ENCODE data around the gene CUX1. TPM values are rescaled to one million over a fixed set of nuclear protein-coding genes. Genes with fewer than 3 reads are reported as not detected.

CUX1 gene
- total and polyA plus RNA-seq, 4 donors: 40.5 to 138 (median 69.1) TPM

- Histone ChIP-seq H3K4me3 (no peak overlapping the region), H3K9me3 (ENCODE audit: control insufficient read depth in 4 of 4, insufficient read depth in 3 of 4, low read length in 3 of 4) (no peaks in the 10 kb centered on the region), H3K27ac (ENCODE audit: low read depth in 1 of 2, low read length in 1 of 2) (no peak overlapping the region), H3K9ac (ENCODE audit: insufficient read depth in 1 of 2, low read length in 2 of 2) (no peak overlapping the region), H3K4me1 (ENCODE audit: control insufficient read depth in 5 of 5, insufficient read depth in 5 of 5, low read length in 5 of 5) (peaks cover 0 to 4% (median 0%) of the 10 kb centered on the region in 5 donors), H3K27me3 (ENCODE audit: control insufficient read depth in 3 of 3, insufficient read depth in 3 of 3, low read length in 2 of 3) (no peaks in the 10 kb centered on the region), H3K36me3 (ENCODE audit: control insufficient read depth in 4 of 4, insufficient read depth in 4 of 4, low read length in 4 of 4) (peaks cover 0 to 16% (median 9%) of the 10 kb centered on the region in 4 donors)
- 71 to 83% methylated on average over 7 of the region's 7 CpGs for WGBS, 2 donors
- no peak for DNase-seq
- no peak for TF ChIP-seq CTCF (IDR thresholded peaks at IDR 0.05; ENCODE audit: control extremely low read depth, extremely low read depth)
- ATAC-seq (ENCODE audit: insufficient read depth, low FRiP score): no peak
Measured at GRCh38 chr7:102251531-102252365, 434.3 kb downstream of the CUX1 start.

- Histone ChIP-seq H3K4me3 (no peak overlapping the region), H3K9me3 (ENCODE audit: control insufficient read depth in 4 of 4, insufficient read depth in 3 of 4, low read length in 3 of 4) (no peaks in the 10 kb centered on the region), H3K27me3 (ENCODE audit: control insufficient read depth in 3 of 3, insufficient read depth in 3 of 3, low read length in 2 of 3) (no peaks in the 10 kb centered on the region), H3K36me3 (ENCODE audit: control insufficient read depth in 4 of 4, insufficient read depth in 4 of 4, low read length in 4 of 4) (peaks cover 0 to 16% (median 9%) of the 10 kb centered on the region in 4 donors), H3K4me1 (ENCODE audit: control insufficient read depth in 5 of 5, insufficient read depth in 5 of 5, low read length in 5 of 5) (peaks cover 0 to 4% (median 0%) of the 10 kb centered on the region in 5 donors), H3K9ac (ENCODE audit: insufficient read depth in 1 of 2, low read length in 2 of 2) (no peak overlapping the region), H3K27ac (ENCODE audit: low read depth in 1 of 2, low read length in 1 of 2) (no peak overlapping the region)
- DNase-seq (no peak), ATAC-seq (ENCODE audit: insufficient read depth, low FRiP score) (no peak)
- TF ChIP-seq CTCF (IDR thresholded peaks at IDR 0.05; ENCODE audit: control extremely low read depth, extremely low read depth): no peak
- 80 to 82% methylated on average over 11 of the region's 11 CpGs for WGBS, 2 donors
Measured at GRCh38 chr7:102252366-102252982, 435.0 kb downstream of the CUX1 start.

GRCh38 chr7:102253066-102253972 lies 435.9 kb downstream of the CUX1 start:
- H3K4me3 ChIP-seq: no peak overlapping the region
- no peak for DNase-seq
- no peaks in the 10 kb centered on the region for H3K27me3 ChIP-seq (ENCODE audit: control insufficient read depth in 3 of 3, insufficient read depth in 3 of 3, low read length in 2 of 3)
- H3K4me1 ChIP-seq (ENCODE audit: control insufficient read depth in 5 of 5, insufficient read depth in 5 of 5, low read length in 5 of 5): peaks cover 0 to 4% (median 0%) of the 10 kb centered on the region in 5 donors
- H3K9me3 ChIP-seq (ENCODE audit: control insufficient read depth in 4 of 4, insufficient read depth in 3 of 4, low read length in 3 of 4): no peaks in the 10 kb centered on the region
- no peak for ATAC-seq (ENCODE audit: insufficient read depth, low FRiP score)
- H3K36me3 ChIP-seq (ENCODE audit: control insufficient read depth in 4 of 4, insufficient read depth in 4 of 4, low read length in 4 of 4): peaks cover 0 to 13% (median 9%) of the 10 kb centered on the region in 4 donors
- WGBS, 2 donors: 91 to 95% methylated on average over 19 of the region's 19 CpGs
- no peak for TF ChIP-seq CTCF (IDR thresholded peaks at IDR 0.05; ENCODE audit: control extremely low read depth, extremely low read depth)
- no peak overlapping the region for H3K27ac ChIP-seq (ENCODE audit: low read depth in 1 of 2, low read length in 1 of 2)
- no peak overlapping the region for H3K9ac ChIP-seq (ENCODE audit: insufficient read depth in 1 of 2, low read length in 2 of 2)
